Measurements from ENCODE around the gene PLXNB1.

GRCh38 chr3:48405971-48406370 is 23.9 kb downstream of the PLXNB1 start:
- TF ChIP-seq ZBTB33 (IDR thresholded peaks at IDR 0.05) (no peak), POLR2A (IDR thresholded peaks at IDR 0.05; ENCODE audit: low read depth, low read length) (no peak), EP300 (IDR thresholded peaks at IDR 0.05; ENCODE audit: borderline replicate concordance in 1 of 2, control insufficient read depth in 1 of 2, low read depth in 2 of 2, low read length in 2 of 2) (no peak), BMI1 (IDR thresholded peaks at IDR 0.05; ENCODE audit: borderline replicate concordance) (no peak), FOXM1 (IDR thresholded peaks at IDR 0.05; ENCODE audit: low read depth, low read length) (no peak)
- TF ChIP-seq, protein P1, sequence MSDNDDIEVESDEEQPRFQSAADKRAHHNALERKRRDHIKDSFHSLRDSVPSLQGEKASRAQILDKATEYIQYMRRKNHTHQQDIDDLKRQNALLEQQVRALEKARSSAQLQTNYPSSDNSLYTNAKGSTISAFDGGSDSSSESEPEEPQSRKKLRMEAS (IDR thresholded peaks at IDR 0.05; ENCODE audit: low read depth, low read length): no peak
